WTC11 (cell line): ENCODE measurements around the gene DNAH11. TPM values are rescaled to one million over a fixed set of nuclear protein-coding genes. Genes with fewer than 3 reads are reported as not detected.

Experiments
- ATAC-seq: fragments of 200-7000 bp; cut with Tn5 transposase; 2 replicates; pipeline ENCODE4 v1.10.0; 2021; ENCODE audit warnings: mild to moderate bottlenecking, moderate library complexity
- CTCF ChIA-PET: fragments of 300-600 bp; sonication (Branson Sonifier 250); formaldehyde crosslinking; loops from one replicate; lab custom pipeline; 2021; ENCODE audit warnings: antibody characterized with exemption; lab: Charles Lee
- POLR2A ChIA-PET: fragments of 350-600 bp; sonication (Branson Sonifier 250); formaldehyde crosslinking; loops from one replicate; lab custom pipeline; 2021; ENCODE audit warnings: antibody characterized with exemption; lab: Charles Lee
- DNase-seq: peaks from one replicate; pipeline ENCODE4 v3.0.0; 2021; ENCODE audit warnings: low spot score
- H3K27ac Mint-ChIP-seq: 2 replicates; pipeline ENCODE4 v1.8.0; 2021; ENCODE audit warnings: mixed read lengths
- H3K27me3 Mint-ChIP-seq: 2 replicates; pipeline ENCODE4 v1.8.0; 2021; ENCODE audit warnings: low read depth, mild to moderate bottlenecking, moderate library complexity, mixed read lengths
- H3K36me3 Mint-ChIP-seq: 2 replicates; pipeline ENCODE4 v1.8.0; 2021; ENCODE audit warnings: mixed read lengths
- H3K4me1 Mint-ChIP-seq: 2 replicates; pipeline ENCODE4 v1.8.0; 2022; ENCODE audit warnings: mixed read lengths
- H3K4me3 Mint-ChIP-seq: 2 replicates; pipeline ENCODE4 v1.8.0; 2021; ENCODE audit warnings: mild to moderate bottlenecking, moderate library complexity, mixed read lengths
- H3K9me3 Mint-ChIP-seq: 2 replicates; pipeline ENCODE4 v1.8.0; 2021; ENCODE audit warnings: mixed read lengths
- CDX4 ChIP-seq: fragments of 250-450 bp; sonication (Bioruptor Pico); IDR thresholded peaks from 2 replicates; pipeline ENCODE4 v1.9.0; 2021; ENCODE audit warnings: moderate library complexity, mild to moderate bottlenecking, inconsistent platforms, borderline replicate concordance
- CREM ChIP-seq: sonication (generic); formaldehyde crosslinking; IDR thresholded peaks from 2 replicates; pipeline ENCODE4 v1.8.1; 2022; ENCODE audit warnings: mild to moderate bottlenecking, missing genetic modification reagents, moderate library complexity
- CTCF ChIP-seq: fragments of 200-600 bp; IDR thresholded peaks from 2 replicates; pipeline ENCODE4 v1.8.0; 2022; ENCODE audit warnings: antibody characterized with exemption
- ELF4 ChIP-seq: sonication (generic); formaldehyde crosslinking; IDR thresholded peaks from 2 replicates; pipeline ENCODE4 v1.8.1; 2022; ENCODE audit warnings: low read depth, mild to moderate bottlenecking, moderate library complexity, missing genetic modification reagents
- ESRRA ChIP-seq: sonication (generic); formaldehyde crosslinking; IDR thresholded peaks from 2 replicates; pipeline ENCODE4 v1.8.1; 2022; ENCODE audit warnings: mild to moderate bottlenecking, missing genetic modification reagents, borderline replicate concordance
- IRF2 ChIP-seq: sonication (generic); formaldehyde crosslinking; IDR thresholded peaks from 2 replicates; pipeline ENCODE4 v1.8.0; 2022; ENCODE audit warnings: low read depth, missing genetic modification reagents, borderline replicate concordance
- KAT7 ChIP-seq: sonication (generic); formaldehyde crosslinking; IDR thresholded peaks from 2 replicates; pipeline ENCODE4 v1.8.1; 2023; ENCODE audit warnings: missing genetic modification reagents, mild to moderate bottlenecking, borderline replicate concordance
- MAX ChIP-seq: sonication (generic); formaldehyde crosslinking; IDR thresholded peaks from 2 replicates; pipeline ENCODE4 v1.8.0; 2022; ENCODE audit warnings: mild to moderate bottlenecking, missing genetic modification reagents
- MLX ChIP-seq: sonication (generic); formaldehyde crosslinking; IDR thresholded peaks from 2 replicates; pipeline ENCODE4 v1.8.1; 2023; ENCODE audit warnings: mild to moderate bottlenecking, missing genetic modification reagents, moderate library complexity
- PRDM15 ChIP-seq: sonication (generic); formaldehyde crosslinking; IDR thresholded peaks from 2 replicates; pipeline ENCODE4 v1.8.0; 2022; ENCODE audit warnings: missing genetic modification reagents
- PREB ChIP-seq: sonication (generic); formaldehyde crosslinking; IDR thresholded peaks from 2 replicates; pipeline ENCODE4 v1.8.1; 2022; ENCODE audit warnings: mild to moderate bottlenecking, missing genetic modification reagents, moderate library complexity, borderline replicate concordance
- PRRX2 ChIP-seq: fragments of 250-450 bp; sonication (Bioruptor Pico); IDR thresholded peaks from 2 replicates; pipeline ENCODE4 v1.8.0; 2021; ENCODE audit warnings: mild to moderate bottlenecking
- SOX15 ChIP-seq: fragments of 250-450 bp; sonication (Bioruptor Pico); IDR thresholded peaks from 2 replicates; pipeline ENCODE4 v1.9.0; 2021; ENCODE audit warnings: mild to moderate bottlenecking
- TEAD1 ChIP-seq: sonication (generic); formaldehyde crosslinking; IDR thresholded peaks from 2 replicates; pipeline ENCODE4 v1.8.0; 2022; ENCODE audit warnings: mild to moderate bottlenecking, missing genetic modification reagents
- ZBTB21 ChIP-seq: sonication (generic); formaldehyde crosslinking; IDR thresholded peaks from 2 replicates; pipeline ENCODE4 v1.8.1; 2023; ENCODE audit warnings: mild to moderate bottlenecking, missing genetic modification reagents, borderline replicate concordance
- ZNF317 ChIP-seq: sonication (generic); formaldehyde crosslinking; IDR thresholded peaks from 2 replicates; pipeline ENCODE4 v1.8.1; 2023; ENCODE audit warnings: low read depth, mild to moderate bottlenecking, moderate library complexity, missing genetic modification reagents, borderline replicate concordance
- ZNF425 ChIP-seq: fragments of 250-450 bp; sonication (Bioruptor Pico); conservative IDR thresholded peaks from 2 replicates; pipeline ENCODE4 v1.9.0; 2021; ENCODE audit warnings: mild to moderate bottlenecking
- ZNF671 ChIP-seq: fragments of 250-450 bp; sonication (Bioruptor Pico); IDR thresholded peaks from 2 replicates; pipeline ENCODE4 v1.8.0; 2021; ENCODE audit warnings: mild to moderate bottlenecking
- ZSCAN18 ChIP-seq: fragments of 250-450 bp; sonication (Bioruptor Pico); IDR thresholded peaks from 2 replicates; pipeline ENCODE4 v2.1.2; 2022; ENCODE audit warnings: mild to moderate bottlenecking, moderate library complexity
- total RNA-seq: library from RNA; stranded (reverse); gene quantifications from 3 replicates; pipeline ENCODE4 v1.2.3, GENCODE V29; 2021

DNAH11 gene
- total RNA-seq, 1 experiment from 2014 or later: 6.4 TPM

GRCh38 chr7:21898265-21898930, 355.6 kb downstream of the DNAH11 start (continued):
- TF ChIP-seq PRDM15 (CRISPR knock-in tag): no peak
- no peak for TF ChIP-seq PRRX2 (CRISPR knock-in tag)
- no peak for TF ChIP-seq CTCF
- TF ChIP-seq MLX: no peak
- no peak for TF ChIP-seq MAX (CRISPR knock-in tag)

GRCh38 chr7:21902240-21902639, 359.4 kb downstream of the DNAH11 start:
- CTCF ChIA-PET: no interaction called here
- POLR2A ChIA-PET: no interaction called here
- no peak for DNase-seq
- H3K36me3 Mint-ChIP-seq: peaks cover 95% of the 10 kb centered on the region
- 0 out of 2 replicates have a peak overlapping the region, but pooled peaks have one; percentile 6 for H3K27ac Mint-ChIP-seq
- H3K4me1 Mint-ChIP-seq: 0 out of 2 replicates have a peak, but pooled peaks cover 5% of the 10 kb centered on the region
- no peaks in the 10 kb centered on the region for H3K27me3 Mint-ChIP-seq
- no peak overlapping the region for H3K4me3 Mint-ChIP-seq
- no peaks in the 10 kb centered on the region for H3K9me3 Mint-ChIP-seq
- no peak for ATAC-seq
- TF ChIP-seq SOX15 (CRISPR knock-in tag): no peak
- no peak for TF ChIP-seq ZBTB21 (CRISPR knock-in tag)
- TF ChIP-seq ESRRA (CRISPR knock-in tag): no peak
- TF ChIP-seq ZNF671: no peak
- TF ChIP-seq ZNF425 (CRISPR knock-in tag): no peak
- no peak for TF ChIP-seq CREM (CRISPR knock-in tag)
- no peak for TF ChIP-seq KAT7 (CRISPR knock-in tag)
- no peak for TF ChIP-seq IRF2 (CRISPR knock-in tag)
- TF ChIP-seq CDX4 (CRISPR knock-in tag): no peak
- no peak for TF ChIP-seq ELF4 (CRISPR knock-in tag)
- TF ChIP-seq PRDM15 (CRISPR knock-in tag): no peak
- TF ChIP-seq TEAD1 (CRISPR knock-in tag): no peak
- TF ChIP-seq ZNF317 (CRISPR knock-in tag): no peak
- TF ChIP-seq PREB: no peak
- TF ChIP-seq ZSCAN18 (CRISPR knock-in tag): no peak
